Hindlimb muscle (tissue), 1 donor: ENCODE data around the gene ZNF768. TPM values are rescaled to one million over a fixed set of nuclear protein-coding genes. Genes with fewer than 3 reads are reported as not detected.

Experiments
- polyA plus RNA-seq: library from polyadenylated mRNA; unstranded; fragments of 120-200 nt; gene quantifications from one replicate; pipeline ENCODE4 v1.2.1, GENCODE V29; 2013; ENCODE audit not compliant: insufficient read length

Gene ZNF768
- polyA plus RNA-seq, 1 donor, result 31.0 TPM

Other genes with a start within 250 kb of the ZNF768 start
- gene CD2BP2, start 171.3 kb downstream of the ZNF768 start, polyA plus RNA-seq, result 34.3 TPM
- gene TBC1D10B, start 156.1 kb downstream of the ZNF768 start, polyA plus RNA-seq, result 40.8 TPM
- 9,565 TPM for gene MYL11, start 151.8 kb downstream of the ZNF768 start, polyA plus RNA-seq
- gene SEPTIN1, start 144.0 kb downstream of the ZNF768 start, polyA plus RNA-seq, result 3.2 TPM
- 7.0 TPM for gene ZNF48, start 131.1 kb downstream of the ZNF768 start, polyA plus RNA-seq
- gene ZNF771, start 119.0 kb downstream of the ZNF768 start, polyA plus RNA-seq, result 6.0 TPM
- gene DCTPP1, start 96.5 kb downstream of the ZNF768 start, polyA plus RNA-seq, result 28.4 TPM
- 13.0 TPM for gene SEPHS2, start 80.7 kb downstream of the ZNF768 start, polyA plus RNA-seq
- 4.1 TPM for gene ITGAL, start 53.8 kb downstream of the ZNF768 start, polyA plus RNA-seq
- gene ZNF747, start 8.3 kb upstream of the ZNF768 start, polyA plus RNA-seq, result 7.0 TPM
- 9.6 TPM for gene ZNF764, start 31.8 kb upstream of the ZNF768 start, polyA plus RNA-seq
- 9.7 TPM for gene ZNF688, start 45.1 kb upstream of the ZNF768 start, polyA plus RNA-seq
- 12.9 TPM for gene ZNF785, start 59.1 kb upstream of the ZNF768 start, polyA plus RNA-seq
- gene ZNF689, start 83.8 kb upstream of the ZNF768 start, polyA plus RNA-seq, result 7.2 TPM
- 19.8 TPM for gene PRR14, start 124.4 kb upstream of the ZNF768 start, polyA plus RNA-seq
- gene FBRS, start 131.9 kb upstream of the ZNF768 start, polyA plus RNA-seq, result 40.6 TPM
- gene SRCAP, start 172.6 kb upstream of the ZNF768 start, polyA plus RNA-seq, result 36.1 TPM
- 13.6 TPM for gene PHKG2, start 221.9 kb upstream of the ZNF768 start, polyA plus RNA-seq
- 2.6 TPM for gene CFAP119, start 235.5 kb upstream of the ZNF768 start, polyA plus RNA-seq
- 52.3 TPM for gene RNF40, start 235.8 kb upstream of the ZNF768 start, polyA plus RNA-seq